ENCODE results near the gene TMPRSS11A.

The TMPRSS11A gene

DNA sequence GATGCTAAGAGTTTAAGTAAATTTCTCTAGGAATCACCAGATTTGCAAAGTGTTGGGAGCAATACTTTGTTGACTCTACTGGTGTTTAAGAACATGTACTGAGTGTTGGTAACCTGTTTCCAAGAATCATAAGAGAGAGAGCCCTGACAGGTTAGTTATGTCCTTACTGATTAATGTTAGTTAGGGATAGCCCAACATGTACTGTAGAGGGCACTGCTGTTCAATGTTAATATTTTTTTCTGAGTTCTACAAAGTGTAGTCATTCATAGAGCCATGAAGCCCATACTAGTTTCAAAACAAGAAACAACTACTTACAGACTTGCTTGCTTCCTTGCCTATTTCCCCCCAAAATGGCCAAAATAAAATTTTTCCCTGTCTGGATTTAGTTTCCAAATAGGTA lies 91.4 kb downstream of the TMPRSS11A start:
- peak; percentile 43 for DNase-seq (ENCODE audit: low spot score)

GRCh38 chr4:67869580-67870190 lies 93.6 kb downstream of the TMPRSS11A start:
- no peak for DNase-seq (ENCODE audit: low spot score)

DNA sequence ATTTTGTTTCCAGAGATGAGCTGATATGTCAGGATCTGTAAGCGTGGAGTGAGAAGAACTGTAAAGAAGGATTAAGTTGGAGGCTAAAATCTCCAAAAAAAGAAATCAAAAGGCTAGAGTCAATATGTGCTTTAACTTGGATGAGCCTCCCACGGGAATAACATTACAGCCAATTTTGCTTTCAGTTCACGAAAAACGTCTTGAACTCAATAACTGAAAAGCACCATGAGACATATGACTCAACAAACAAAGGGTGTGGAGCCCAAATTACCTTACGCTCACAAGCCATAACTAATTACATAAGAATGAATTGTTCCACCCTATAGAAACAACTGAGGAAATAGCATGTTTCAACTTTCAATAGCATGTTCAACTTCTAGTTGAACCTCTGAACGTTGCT lies 101.8 kb downstream of the TMPRSS11A start:
- DNase-seq (ENCODE audit: low spot score) = no peak

Data from AG08395 (cell line).